ENCODE measurements around the gene ARSG.

- TF ChIP-seq, protein P1, sequence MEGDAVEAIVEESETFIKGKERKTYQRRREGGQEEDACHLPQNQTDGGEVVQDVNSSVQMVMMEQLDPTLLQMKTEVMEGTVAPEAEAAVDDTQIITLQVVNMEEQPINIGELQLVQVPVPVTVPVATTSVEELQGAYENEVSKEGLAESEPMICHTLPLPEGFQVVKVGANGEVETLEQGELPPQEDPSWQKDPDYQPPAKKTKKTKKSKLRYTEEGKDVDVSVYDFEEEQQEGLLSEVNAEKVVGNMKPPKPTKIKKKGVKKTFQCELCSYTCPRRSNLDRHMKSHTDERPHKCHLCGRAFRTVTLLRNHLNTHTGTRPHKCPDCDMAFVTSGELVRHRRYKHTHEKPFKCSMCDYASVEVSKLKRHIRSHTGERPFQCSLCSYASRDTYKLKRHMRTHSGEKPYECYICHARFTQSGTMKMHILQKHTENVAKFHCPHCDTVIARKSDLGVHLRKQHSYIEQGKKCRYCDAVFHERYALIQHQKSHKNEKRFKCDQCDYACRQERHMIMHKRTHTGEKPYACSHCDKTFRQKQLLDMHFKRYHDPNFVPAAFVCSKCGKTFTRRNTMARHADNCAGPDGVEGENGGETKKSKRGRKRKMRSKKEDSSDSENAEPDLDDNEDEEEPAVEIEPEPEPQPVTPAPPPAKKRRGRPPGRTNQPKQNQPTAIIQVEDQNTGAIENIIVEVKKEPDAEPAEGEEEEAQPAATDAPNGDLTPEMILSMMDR (IDR thresholded peaks at IDR 0.05; ENCODE audit: low read length) = no peak
- no peak for TF ChIP-seq EZH2 (IDR thresholded peaks at IDR 0.05; ENCODE audit: borderline replicate concordance, low read length)
Measured at GRCh38 chr17:68248891-68249290, 42.4 kb upstream of the ARSG start.

Measured in OCI-LY1 (cell line).